Coronary artery (tissue), 2 donors: ENCODE results near the gene NDUFV1.
A peak's percentile ranks its signal among the peaks of the same experiment; 100 is the strongest.
"Not testable (repeated sequence)": the region's sequence is repeated elsewhere in the genome, so short reads cannot be mapped to it uniquely, and the experiment has no call there.

Experiments used
- DNase-seq: peaks from one replicate; pipeline ENCODE4 v3.0.0-alpha.2; 2017; ENCODE audit warnings: low spot score
- H3K27ac ChIP-seq, 2 donors: fragments of 200-600 bp; sonication (generic); one replicate each; pipeline ENCODE4 v1.5.1; 2016 to 2019
- H3K4me3 ChIP-seq: fragments of 200-600 bp; sonication (generic); 2 replicates; pipeline ENCODE4 v1.5.1; 2016; ENCODE audit warnings: mild to moderate bottlenecking, moderate library complexity
- TF ChIP-seq, protein P1 (sequence below): fragments of 200-600 bp; sonication (generic); IDR thresholded peaks from one replicate; pipeline ENCODE4 v1.5.1; 2019; ENCODE audit warnings: antibody characterized with exemption

The NDUFV1 gene

DNA sequence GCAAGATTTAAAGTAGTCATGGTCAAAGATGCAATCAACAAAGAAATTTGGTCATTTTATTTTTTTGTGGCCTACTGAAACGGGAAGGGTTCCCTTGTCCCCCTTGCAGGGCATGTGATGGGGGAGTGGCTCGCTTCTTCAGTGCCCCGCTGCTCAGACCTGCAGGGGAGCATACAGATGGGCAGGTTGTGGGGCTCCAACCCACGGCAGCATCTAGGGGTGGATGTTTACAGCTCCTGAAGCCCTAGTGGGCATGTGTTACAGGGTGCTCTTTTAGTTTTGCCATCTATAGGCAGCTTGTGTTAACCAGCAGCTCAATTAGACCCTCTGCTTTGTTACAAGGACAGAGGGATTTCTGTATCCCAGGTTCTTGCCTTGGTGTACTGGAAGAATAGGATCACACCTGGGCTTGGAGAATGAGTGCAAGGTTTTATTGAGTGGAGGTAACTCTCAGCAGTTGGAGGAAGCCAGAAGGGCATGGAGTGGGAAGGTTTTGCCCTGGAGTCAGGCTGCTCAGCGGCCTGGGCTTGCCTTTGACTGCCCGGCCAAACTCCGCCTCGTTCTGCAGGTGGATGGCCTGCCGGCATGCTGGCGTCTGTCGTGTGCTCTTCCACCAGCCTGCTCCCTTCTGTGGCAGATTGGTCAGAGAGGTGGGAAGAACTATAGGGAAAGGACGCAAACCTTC, 13.7 kb upstream of the NDUFV1 start:
- Histone ChIP-seq H3K4me3 (no peak overlapping the region), H3K27ac (peak overlapping the region; percentile 41 to 86)
- no peak for DNase-seq
- TF ChIP-seq, protein P1, sequence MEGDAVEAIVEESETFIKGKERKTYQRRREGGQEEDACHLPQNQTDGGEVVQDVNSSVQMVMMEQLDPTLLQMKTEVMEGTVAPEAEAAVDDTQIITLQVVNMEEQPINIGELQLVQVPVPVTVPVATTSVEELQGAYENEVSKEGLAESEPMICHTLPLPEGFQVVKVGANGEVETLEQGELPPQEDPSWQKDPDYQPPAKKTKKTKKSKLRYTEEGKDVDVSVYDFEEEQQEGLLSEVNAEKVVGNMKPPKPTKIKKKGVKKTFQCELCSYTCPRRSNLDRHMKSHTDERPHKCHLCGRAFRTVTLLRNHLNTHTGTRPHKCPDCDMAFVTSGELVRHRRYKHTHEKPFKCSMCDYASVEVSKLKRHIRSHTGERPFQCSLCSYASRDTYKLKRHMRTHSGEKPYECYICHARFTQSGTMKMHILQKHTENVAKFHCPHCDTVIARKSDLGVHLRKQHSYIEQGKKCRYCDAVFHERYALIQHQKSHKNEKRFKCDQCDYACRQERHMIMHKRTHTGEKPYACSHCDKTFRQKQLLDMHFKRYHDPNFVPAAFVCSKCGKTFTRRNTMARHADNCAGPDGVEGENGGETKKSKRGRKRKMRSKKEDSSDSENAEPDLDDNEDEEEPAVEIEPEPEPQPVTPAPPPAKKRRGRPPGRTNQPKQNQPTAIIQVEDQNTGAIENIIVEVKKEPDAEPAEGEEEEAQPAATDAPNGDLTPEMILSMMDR = no peak

DNA sequence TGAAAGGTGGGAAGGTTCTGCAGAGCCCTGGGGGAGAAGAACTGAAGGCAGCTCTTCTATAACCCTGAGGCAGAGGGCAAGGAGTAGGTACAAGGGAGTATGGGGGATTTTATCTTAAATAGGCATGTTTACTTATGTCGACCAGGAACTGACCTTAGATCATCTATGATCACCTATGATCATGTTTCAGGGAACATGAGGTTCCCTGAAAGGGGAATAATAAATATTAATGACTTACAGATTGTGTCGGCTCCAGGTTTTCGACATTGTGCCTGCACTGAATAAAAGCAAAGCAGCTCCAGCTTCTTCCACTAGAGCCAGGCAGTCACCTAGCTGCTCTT, 13.2 kb upstream of the NDUFV1 start:
- H3K4me3 ChIP-seq = no peak overlapping the region
- no peak for DNase-seq
- TF ChIP-seq, protein P1 = no peak
- peak overlapping the region; percentile 41 to 86 for H3K27ac ChIP-seq

DNA sequence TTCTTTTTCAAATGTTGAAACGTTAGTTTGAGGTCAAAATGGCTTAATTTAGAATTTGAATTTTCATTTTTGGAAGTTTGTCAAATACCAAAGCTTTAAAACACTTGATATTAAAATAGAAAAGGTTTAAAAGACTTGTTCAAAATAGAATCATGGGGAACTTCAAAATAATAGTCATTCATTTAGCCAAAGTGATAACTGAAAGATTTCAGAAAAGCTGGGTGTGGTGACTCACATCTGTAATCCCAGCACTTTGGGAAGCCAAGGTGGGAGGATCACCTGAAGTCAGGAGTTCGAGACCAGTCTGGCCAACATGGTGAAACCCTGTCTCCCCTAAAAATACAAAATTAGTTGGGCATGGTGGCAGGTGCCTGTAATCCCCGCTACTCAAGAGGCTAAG, 12.3 kb upstream of the NDUFV1 start:
- no peak for DNase-seq
- H3K27ac ChIP-seq = peak overlapping the region; percentile 41 to 65
- no peak overlapping the region for H3K4me3 ChIP-seq
- TF ChIP-seq, protein P1 = no peak

DNA sequence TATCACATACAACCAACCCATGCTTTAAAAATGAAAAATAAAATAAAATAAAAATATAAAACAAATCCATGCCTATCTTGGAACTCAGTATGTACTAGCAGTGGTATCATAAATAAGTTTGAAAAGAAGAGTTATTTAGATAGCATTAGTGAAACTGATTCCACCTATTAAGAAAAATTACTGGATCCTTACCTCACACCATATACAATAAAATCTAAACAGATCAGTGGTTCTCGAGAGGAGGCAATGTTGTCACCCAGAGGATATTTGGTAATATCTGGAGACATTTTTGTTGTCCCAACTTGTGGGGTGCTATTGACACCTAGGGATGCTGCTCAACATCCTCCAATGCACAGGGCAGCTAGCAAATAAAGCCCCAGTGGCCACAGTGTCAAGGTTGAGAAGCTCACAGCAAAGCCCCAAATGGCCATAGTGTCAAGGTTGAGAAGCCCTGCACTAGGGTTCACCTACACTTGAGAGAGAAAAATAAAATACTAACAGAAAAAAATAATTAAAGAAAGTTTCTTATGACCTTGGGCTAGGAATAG, 9.9 kb upstream of the NDUFV1 start:
- no peak overlapping the region for H3K27ac ChIP-seq
- TF ChIP-seq, protein P1 = no peak
- H3K4me3 ChIP-seq = no peak overlapping the region
- DNase-seq = no peak

DNA sequence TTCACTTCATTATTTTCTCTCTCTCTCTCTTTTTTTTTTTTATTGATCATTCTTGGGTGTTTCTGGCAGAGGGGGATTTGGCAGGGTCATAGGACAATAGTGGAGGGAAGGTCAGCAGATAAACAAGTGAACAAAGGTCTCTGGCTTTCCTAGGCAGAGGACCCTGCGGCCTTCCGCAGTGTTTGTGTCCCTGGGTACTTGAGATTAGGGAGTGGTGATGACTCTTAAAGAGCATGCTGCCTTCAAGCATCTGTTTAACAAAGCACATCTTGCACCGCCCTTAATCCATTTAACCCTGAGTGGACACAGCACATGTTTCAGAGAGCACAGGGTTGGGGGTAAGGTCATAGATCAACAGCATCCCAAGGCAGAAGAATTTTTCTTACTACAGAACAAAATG, 9.3 kb upstream of the NDUFV1 start:
- not testable (repeated sequence) for H3K27ac ChIP-seq, H3K4me3 ChIP-seq, DNase-seq

DNA sequence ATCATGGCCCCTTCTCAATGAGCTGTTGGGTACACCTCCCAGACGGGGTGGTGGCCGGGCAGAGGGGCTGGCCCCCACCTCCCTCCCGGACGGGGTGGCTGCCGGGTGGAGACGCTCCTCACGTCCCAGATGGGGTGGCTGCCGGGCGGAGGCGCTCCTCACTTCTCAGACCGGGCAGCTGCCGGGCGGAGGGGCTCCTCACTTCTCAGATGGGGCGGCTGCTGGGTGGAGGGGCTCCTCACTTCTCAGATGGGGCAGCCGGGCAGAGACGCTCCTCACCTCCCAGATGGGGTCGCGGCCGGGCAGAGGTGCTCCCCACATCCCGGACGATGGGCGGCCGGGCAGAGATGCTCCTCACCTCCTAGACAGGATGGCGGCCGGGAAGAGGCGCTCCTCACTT, 8.8 kb upstream of the NDUFV1 start:
- H3K4me3 ChIP-seq, DNase-seq, H3K27ac ChIP-seq: not testable (repeated sequence)

DNA sequence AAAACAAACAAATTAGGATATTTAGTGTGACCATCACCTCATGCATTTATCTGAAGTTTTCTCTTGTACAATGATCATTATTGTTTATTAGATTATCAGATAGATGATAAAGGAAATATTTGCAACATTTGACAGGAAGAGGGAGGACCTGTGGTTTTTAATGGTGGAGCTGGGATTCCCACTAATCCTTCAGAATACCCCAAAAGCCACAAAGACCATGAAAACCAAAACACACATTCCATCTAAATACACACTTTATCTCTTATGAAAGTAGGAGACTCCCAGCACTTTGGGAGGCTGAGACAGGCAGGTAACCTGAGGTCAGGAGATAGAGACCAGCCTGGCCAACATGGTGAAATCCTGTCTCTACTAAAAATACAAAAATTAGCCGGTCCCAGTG, 7.6 kb upstream of the NDUFV1 start:
- DNase-seq = no peak
- H3K27ac ChIP-seq = no peak overlapping the region
- TF ChIP-seq, protein P1 = no peak
- no peak overlapping the region for H3K4me3 ChIP-seq

DNA sequence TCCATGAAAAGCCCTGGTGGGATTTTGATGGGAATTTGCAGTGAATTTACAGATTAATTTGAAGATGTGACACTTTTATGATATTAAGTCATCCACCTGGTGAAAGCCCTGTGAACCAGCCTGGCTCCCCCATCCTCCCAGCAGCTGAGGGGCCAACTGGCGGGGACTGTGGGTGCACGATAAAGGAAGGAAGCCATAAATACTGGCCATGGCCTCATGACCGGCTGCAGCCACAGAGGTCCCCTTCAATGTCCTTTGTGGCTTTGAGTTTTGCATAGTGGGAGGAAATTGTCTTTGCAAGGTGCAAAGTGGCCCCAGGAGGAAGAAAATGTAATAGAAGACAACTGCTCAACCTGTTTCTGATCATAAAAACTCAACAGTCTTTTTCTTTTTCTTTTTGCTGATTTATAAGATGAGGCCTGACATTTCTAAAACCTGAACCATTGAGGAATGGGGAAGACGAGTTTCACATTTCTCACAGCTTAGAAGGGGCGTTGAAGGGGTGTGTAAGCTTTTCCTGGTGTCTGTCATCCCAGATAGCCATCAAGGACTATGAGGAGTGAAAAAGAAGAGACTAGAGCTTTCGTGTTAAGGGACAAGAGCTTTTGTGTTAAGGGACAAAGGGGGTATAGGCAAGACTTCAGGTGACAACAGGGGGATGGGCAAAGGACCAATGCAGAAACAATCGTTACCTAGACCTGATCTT, 6.3 kb upstream of the NDUFV1 start:
- Histone ChIP-seq H3K27ac (no peak overlapping the region), H3K4me3 (no peak overlapping the region)
- TF ChIP-seq, protein P1 = no peak
- DNase-seq = no peak
